Fibroblast of lung (primary cell): ENCODE data around the gene MB. TPM values are rescaled to one million over a fixed set of nuclear protein-coding genes. Genes with fewer than 3 reads are reported as not detected.

Experiments
- DNase-seq, 2 donors: peaks; one replicate each; pipeline versions ENCODE4 v3.0.0 to v3.0.0-alpha.2; 2010; ENCODE audit warnings: low read depth in 2 of 2
- H2AFZ ChIP-seq: 2 replicates; pipeline ENCODE4 v1.5.1; 2012; ENCODE audit warnings: low read length, control low read depth, inconsistent platforms
- H3K27ac ChIP-seq: 2 replicates; pipeline ENCODE4 v1.5.1; 2011; ENCODE audit warnings: low read length, control low read depth; ENCODE audit not compliant: insufficient read depth
- H3K27me3 ChIP-seq: 2 replicates; pipeline ENCODE4 v1.5.1; 2011; ENCODE audit warnings: mild to moderate bottlenecking, low read length; ENCODE audit not compliant: control insufficient read depth, insufficient read depth
- H3K36me3 ChIP-seq: 2 replicates; pipeline ENCODE4 v1.5.1; 2011; ENCODE audit warnings: low read length; ENCODE audit not compliant: control insufficient read depth, insufficient read depth
- H3K4me1 ChIP-seq: 2 replicates; pipeline ENCODE4 v1.5.1; 2011; ENCODE audit warnings: low read length; ENCODE audit not compliant: control insufficient read depth, insufficient read depth; ENCODE audit errors: extremely low read depth
- H3K4me2 ChIP-seq: 2 replicates; pipeline ENCODE4 v1.5.1; 2011; ENCODE audit warnings: low read length, control low read depth; ENCODE audit not compliant: insufficient read depth; ENCODE audit errors: extremely low read depth
- H3K4me3 ChIP-seq, 4 experiments: fragments of 200-600 bp in 1 of 4; sonication (generic) in 1 of 4; replicated peaks in 1 of 4; 2 replicates each; pipeline ENCODE4 v1.5.1; 2011 to 2016; ENCODE audit warnings: low read length in 4 of 4, low read depth in 3 of 4, mild to moderate bottlenecking in 3 of 4, control low read depth in 2 of 4, inconsistent platforms in 1 of 4, mixed read lengths in 1 of 4; ENCODE audit not compliant: insufficient read depth in 1 of 4; ENCODE audit errors: control extremely low read depth in 1 of 4
- H3K79me2 ChIP-seq: 2 replicates; pipeline ENCODE4 v1.5.1; 2012; ENCODE audit warnings: mild to moderate bottlenecking, low read length, inconsistent platforms; ENCODE audit not compliant: control insufficient read depth, insufficient read depth
- H3K9ac ChIP-seq: 2 replicates; pipeline ENCODE4 v1.5.1; 2011; ENCODE audit warnings: mild to moderate bottlenecking, low read length, control low read depth; ENCODE audit not compliant: insufficient read depth
- H3K9me3 ChIP-seq: 2 replicates; pipeline ENCODE4 v1.5.1; 2012; ENCODE audit warnings: low read depth, low read length; ENCODE audit not compliant: control insufficient read depth, insufficient read depth
- H4K20me1 ChIP-seq: 2 replicates; pipeline ENCODE4 v1.5.1; 2011; ENCODE audit warnings: low read length; ENCODE audit not compliant: control insufficient read depth, insufficient read depth; ENCODE audit errors: extremely low read depth
- CTCF ChIP-seq, 2 donors: IDR thresholded peaks in 1 of 2; conservative IDR thresholded peaks in 1 of 2; 1 replicate in 1 of 2; 2 replicates in 1 of 2; pipeline ENCODE4 v1.5.1; 2011 to 2012; ENCODE audit warnings: low read length in 2 of 2, control low read depth in 1 of 2, inconsistent platforms in 1 of 2, low read depth in 1 of 2, mild to moderate bottlenecking in 1 of 2
- EZH2 ChIP-seq: IDR thresholded peaks from 2 replicates; pipeline ENCODE4 v1.5.1; 2012; ENCODE audit warnings: low read length, control low read depth, mild to moderate bottlenecking; ENCODE audit errors: missing control alignments
- polyA plus RNA-seq, 2 donors: library from polyadenylated mRNA; depleted of rRNA in 1 of 2; stranded (reverse) in 1 of 2; unstranded in 1 of 2; fragments of >200 nt; gene quantifications; 2 replicates each; pipeline ENCODE4 v1.2.1, GENCODE V29; 2011 to 2012; ENCODE audit warnings: missing spikeins in 1 of 2
- total RNA-seq: library from RNA; depleted of rRNA; stranded (reverse); fragments of >200 nt; gene quantifications from 2 replicates; pipeline ENCODE4 v1.2.1, GENCODE V29; 2014

Gene MB
- total and polyA plus RNA-seq, 2 donors (not counting 1 experiment from before 2014, with no cell fraction given): not detected

GRCh38 chr22:35663371-35663770, 46.2 kb upstream of the MB start:
- H3K9ac ChIP-seq: no peak overlapping the region
- no peaks in the 10 kb centered on the region for H3K79me2 ChIP-seq
- H3K4me1 ChIP-seq: peaks cover 5% of the 10 kb centered on the region
- peak in 1 of 2 donors; percentile 49 for DNase-seq
- peaks cover 8% of the 10 kb centered on the region for H3K36me3 ChIP-seq
- H3K4me2 ChIP-seq: peak overlapping the region; percentile 45
- TF ChIP-seq CTCF (conservative IDR thresholded peaks at IDR 0.05 in 1 of 2, IDR thresholded peaks at IDR 0.05 in 1 of 2; ENCODE audit: low read depth in 1 of 2, low read length in 2 of 2): no peak
- no peak for TF ChIP-seq EZH2
- no peaks in the 10 kb centered on the region for H3K27me3 ChIP-seq
- no peaks in the 10 kb centered on the region for H3K9me3 ChIP-seq
- peak overlapping the region in 3 of 4 experiments; percentile 12 to 38 (median 22) for H3K4me3 ChIP-seq
- no peaks in the 10 kb centered on the region for H4K20me1 ChIP-seq
- H3K27ac ChIP-seq: peak overlapping the region; percentile 22
- no peak overlapping the region for H2AFZ ChIP-seq

GRCh38 chr22:35662914-35663313, 45.8 kb upstream of the MB start:
- Histone ChIP-seq H3K9ac (no peak overlapping the region), H3K4me3 (peak overlapping the region in 1 of 4 experiments; percentile 38), H3K4me2 (peak overlapping the region; percentile 45), H3K9me3 (no peaks in the 10 kb centered on the region), H3K79me2 (no peaks in the 10 kb centered on the region), H4K20me1 (no peaks in the 10 kb centered on the region), H3K4me1 (peaks cover 5% of the 10 kb centered on the region), H2AFZ (no peak overlapping the region), H3K27ac (peak overlapping the region; percentile 13), H3K27me3 (no peaks in the 10 kb centered on the region), H3K36me3 (peaks cover 8% of the 10 kb centered on the region)
- no peak for TF ChIP-seq CTCF (conservative IDR thresholded peaks at IDR 0.05 in 1 of 2, IDR thresholded peaks at IDR 0.05 in 1 of 2; ENCODE audit: low read depth in 1 of 2, low read length in 2 of 2)
- no peak for TF ChIP-seq EZH2
- DNase-seq: no peak

GRCh38 chr22:35661464-35661863, 44.3 kb upstream of the MB start:
- Histone ChIP-seq H3K79me2 (no peaks in the 10 kb centered on the region), H3K27ac (no peak overlapping the region), H3K4me1 (peaks cover 5% of the 10 kb centered on the region), H4K20me1 (no peaks in the 10 kb centered on the region), H3K9me3 (no peaks in the 10 kb centered on the region), H3K4me3 (no peak overlapping the region), H3K9ac (no peak overlapping the region), H2AFZ (no peak overlapping the region), H3K4me2 (no peak overlapping the region), H3K27me3 (no peaks in the 10 kb centered on the region), H3K36me3 (peaks cover 8% of the 10 kb centered on the region)
- no peak for TF ChIP-seq CTCF (conservative IDR thresholded peaks at IDR 0.05 in 1 of 2, IDR thresholded peaks at IDR 0.05 in 1 of 2; ENCODE audit: low read depth in 1 of 2, low read length in 2 of 2)
- TF ChIP-seq EZH2: no peak
- DNase-seq: peak; percentile 33 to 44
